MM.1S (cell line): ENCODE results near the gene IFNL3.

Source experiments
- DNase-seq: peaks from one replicate; pipeline ENCODE4 v3.0.0-alpha.2; 2015
- H2AFZ ChIP-seq: fragments of 300-600 bp; sonication (generic); 2 replicates; pipeline ENCODE4 v1.6.0; 2016; ENCODE audit warnings: antibody characterized with exemption, low read length
- H3F3A ChIP-seq: fragments of 300-600 bp; sonication (generic); 2 replicates; pipeline ENCODE4 v1.6.1; 2016; ENCODE audit warnings: mild to moderate bottlenecking, antibody characterized with exemption, low read length, moderate library complexity, mixed read lengths; ENCODE audit not compliant: insufficient read depth
- H3K27ac ChIP-seq: fragments of 300-600 bp; sonication (generic); 2 replicates; pipeline ENCODE4 v1.5.1; 2016; ENCODE audit warnings: mild to moderate bottlenecking, low read length
- H3K27me3 ChIP-seq: fragments of 300-600 bp; sonication (generic); replicated peaks from 2 replicates; pipeline ENCODE4 v1.6.0; 2016; ENCODE audit warnings: low read length; ENCODE audit not compliant: insufficient read depth
- H3K36me3 ChIP-seq: fragments of 300-600 bp; sonication (generic); replicated peaks from 2 replicates; pipeline ENCODE4 v1.6.1; 2016; ENCODE audit warnings: mild to moderate bottlenecking, low read length, mixed read lengths; ENCODE audit not compliant: insufficient read depth
- H3K4me1 ChIP-seq: fragments of 300-600 bp; sonication (generic); 2 replicates; pipeline ENCODE4 v1.6.1; 2016; ENCODE audit warnings: low read length, mixed read lengths
- H3K4me2 ChIP-seq: fragments of 300-600 bp; sonication (generic); 2 replicates; pipeline ENCODE4 v1.6.0; 2016; ENCODE audit warnings: low read depth, low read length
- H3K4me3 ChIP-seq: fragments of 300-600 bp; sonication (generic); 2 replicates; pipeline ENCODE4 v1.5.1; 2016; ENCODE audit warnings: low read length, mixed read lengths
- H3K79me2 ChIP-seq: fragments of 300-600 bp; sonication (generic); 2 replicates; pipeline ENCODE4 v1.6.1; 2016; ENCODE audit warnings: mixed run types, low read length, mixed read lengths
- H3K9ac ChIP-seq: fragments of 300-600 bp; sonication (generic); 2 replicates; pipeline ENCODE4 v1.6.1; 2016; ENCODE audit warnings: low read length, mixed read lengths
- H3K9me2 ChIP-seq: fragments of 300-600 bp; sonication (generic); replicated peaks from 2 replicates; pipeline ENCODE4 v1.6.1; 2016; ENCODE audit warnings: mild to moderate bottlenecking, low read length, mixed read lengths; ENCODE audit not compliant: insufficient read depth
- H3K9me3 ChIP-seq: fragments of 300-600 bp; sonication (generic); replicated peaks from 2 replicates; pipeline ENCODE4 v1.6.1; 2016; ENCODE audit warnings: mild to moderate bottlenecking, low read length, mixed read lengths; ENCODE audit not compliant: insufficient read depth
- H4K20me1 ChIP-seq: fragments of 300-600 bp; sonication (generic); 2 replicates; pipeline ENCODE4 v1.6.1; 2016; ENCODE audit warnings: mild to moderate bottlenecking, low read length, moderate library complexity, mixed read lengths; ENCODE audit not compliant: insufficient read depth
- EZH2 ChIP-seq: fragments of 300-600 bp; sonication (generic); optimal IDR thresholded peaks from 2 replicates; pipeline ENCODE3; 2017; ENCODE audit warnings: low read depth, mild to moderate bottlenecking, antibody characterized with exemption, low read length, mixed read lengths
- EZH2phosphoT487 ChIP-seq: fragments of 300-600 bp; sonication (generic); IDR thresholded peaks from 2 replicates; pipeline ENCODE4 v1.6.1; 2018; ENCODE audit warnings: antibody characterized with exemption, low read length
- TF ChIP-seq, protein P1 (sequence below): fragments of 300-600 bp; sonication (generic); IDR thresholded peaks from 2 replicates; pipeline ENCODE4 v1.5.1; 2016; ENCODE audit warnings: antibody characterized with exemption, low read length, mixed read lengths

IFNL3 gene

GRCh38 chr19:39265321-39265916 is 20.6 kb upstream of the IFNL3 start:
- TF ChIP-seq, protein P1, sequence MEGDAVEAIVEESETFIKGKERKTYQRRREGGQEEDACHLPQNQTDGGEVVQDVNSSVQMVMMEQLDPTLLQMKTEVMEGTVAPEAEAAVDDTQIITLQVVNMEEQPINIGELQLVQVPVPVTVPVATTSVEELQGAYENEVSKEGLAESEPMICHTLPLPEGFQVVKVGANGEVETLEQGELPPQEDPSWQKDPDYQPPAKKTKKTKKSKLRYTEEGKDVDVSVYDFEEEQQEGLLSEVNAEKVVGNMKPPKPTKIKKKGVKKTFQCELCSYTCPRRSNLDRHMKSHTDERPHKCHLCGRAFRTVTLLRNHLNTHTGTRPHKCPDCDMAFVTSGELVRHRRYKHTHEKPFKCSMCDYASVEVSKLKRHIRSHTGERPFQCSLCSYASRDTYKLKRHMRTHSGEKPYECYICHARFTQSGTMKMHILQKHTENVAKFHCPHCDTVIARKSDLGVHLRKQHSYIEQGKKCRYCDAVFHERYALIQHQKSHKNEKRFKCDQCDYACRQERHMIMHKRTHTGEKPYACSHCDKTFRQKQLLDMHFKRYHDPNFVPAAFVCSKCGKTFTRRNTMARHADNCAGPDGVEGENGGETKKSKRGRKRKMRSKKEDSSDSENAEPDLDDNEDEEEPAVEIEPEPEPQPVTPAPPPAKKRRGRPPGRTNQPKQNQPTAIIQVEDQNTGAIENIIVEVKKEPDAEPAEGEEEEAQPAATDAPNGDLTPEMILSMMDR = no peak
- TF ChIP-seq EZH2phosphoT487 (no peak), EZH2 (no peak)
- no peaks in the 10 kb centered on the region for H4K20me1 ChIP-seq
- no peak overlapping the region for H3K4me3 ChIP-seq
- H3K36me3 ChIP-seq = no peaks in the 10 kb centered on the region
- H3K9me2 ChIP-seq = no peaks in the 10 kb centered on the region
- no peak overlapping the region for H3K9ac ChIP-seq
- no peak overlapping the region for H3K27ac ChIP-seq
- no peaks in the 10 kb centered on the region for H3K9me3 ChIP-seq
- H2AFZ ChIP-seq = no peak overlapping the region
- H3F3A ChIP-seq = no peaks in the 10 kb centered on the region
- peaks cover 54% of the 10 kb centered on the region for H3K27me3 ChIP-seq
- no peak for DNase-seq
- no peaks in the 10 kb centered on the region for H3K4me1 ChIP-seq
- no peak overlapping the region for H3K4me2 ChIP-seq
- H3K79me2 ChIP-seq = no peaks in the 10 kb centered on the region

DNA sequence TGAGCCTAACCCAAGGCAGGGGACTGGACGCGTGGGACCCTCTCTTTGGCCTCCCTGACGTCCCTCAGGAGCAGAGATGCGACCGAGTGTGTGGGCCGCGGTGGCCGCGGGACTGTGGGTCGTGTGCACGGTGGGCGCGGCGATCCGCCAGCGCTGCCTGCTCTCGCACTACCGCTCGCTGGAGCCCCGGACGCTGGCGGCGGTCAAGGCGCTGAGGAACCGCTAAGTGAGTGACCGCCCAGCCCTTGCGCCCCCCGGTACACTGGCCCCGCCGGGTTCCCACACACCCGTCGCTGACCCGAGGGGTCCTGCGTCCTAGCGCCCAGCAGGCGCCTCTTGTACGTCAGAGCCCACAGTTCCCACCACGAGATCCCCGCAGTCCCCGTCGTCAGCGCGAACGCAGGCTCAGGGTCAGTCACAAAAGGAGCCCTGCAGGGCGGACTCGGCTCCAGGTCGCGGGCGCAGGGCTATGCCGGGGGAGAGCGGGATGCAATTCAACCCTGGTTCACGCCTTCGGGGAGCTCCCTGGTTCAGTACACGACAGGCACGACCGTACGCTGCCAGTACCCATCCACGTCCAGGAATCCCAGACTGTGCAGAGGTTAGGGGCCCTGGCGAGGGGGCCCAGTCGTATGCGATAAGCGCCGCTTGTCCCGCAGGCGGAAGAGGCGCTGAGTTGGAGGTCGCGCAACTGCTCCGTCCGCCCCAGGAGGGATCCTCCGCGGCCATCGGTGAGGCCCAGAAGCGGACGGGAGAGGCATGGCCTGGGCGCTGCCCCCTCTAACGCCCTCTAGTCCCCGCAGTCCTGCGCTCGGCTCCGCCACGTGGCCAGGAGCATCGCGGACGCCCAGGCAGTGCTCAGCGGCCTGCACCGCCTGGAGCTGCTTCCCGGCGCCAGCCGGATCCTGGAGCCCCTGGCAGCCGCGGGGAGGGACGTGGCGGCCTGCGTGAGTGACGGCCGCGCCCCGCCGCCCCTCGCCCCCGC is 19.8 kb upstream of the IFNL3 start:
- Histone ChIP-seq H3K36me3 (no peaks in the 10 kb centered on the region), H3K4me1 (no peaks in the 10 kb centered on the region), H3K4me2 (no peak overlapping the region), H3K4me3 (no peak overlapping the region), H3K27me3 (peaks cover 46% of the 10 kb centered on the region), H3K27ac (no peak overlapping the region), H3K9me3 (no peaks in the 10 kb centered on the region), H3K9me2 (no peaks in the 10 kb centered on the region), H2AFZ (no peak overlapping the region), H3K9ac (no peak overlapping the region), H3F3A (no peaks in the 10 kb centered on the region), H4K20me1 (no peaks in the 10 kb centered on the region), H3K79me2 (no peaks in the 10 kb centered on the region)
- no peak for TF ChIP-seq EZH2
- TF ChIP-seq, protein P1 = no peak
- TF ChIP-seq EZH2phosphoT487 = no peak
- no peak for DNase-seq

DNA sequence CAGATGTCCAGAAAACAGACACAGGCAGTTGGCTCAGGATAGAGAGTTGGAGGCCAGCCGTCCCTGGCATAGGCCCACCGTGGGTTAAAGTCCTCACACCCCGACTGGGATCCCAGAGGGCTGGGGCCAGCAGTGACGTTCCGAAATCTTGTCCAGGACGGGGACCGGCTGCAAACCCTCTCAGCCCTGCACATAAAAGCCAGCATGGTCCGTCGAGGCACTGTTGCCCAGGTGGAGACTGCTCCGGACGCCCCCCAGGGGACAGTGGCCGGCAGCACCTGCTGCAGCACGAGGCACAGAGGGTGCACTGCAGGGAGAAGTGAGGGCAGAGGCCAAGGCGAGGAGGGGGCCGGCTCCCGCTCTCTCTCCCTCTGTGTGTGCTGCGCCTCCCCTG is 19.1 kb upstream of the IFNL3 start:
- Histone ChIP-seq H3K9ac (no peak overlapping the region), H3K4me2 (no peak overlapping the region), H3K9me3 (no peaks in the 10 kb centered on the region), H3K79me2 (no peaks in the 10 kb centered on the region), H2AFZ (no peak overlapping the region), H3K27me3 (peaks cover 46% of the 10 kb centered on the region), H3K9me2 (no peaks in the 10 kb centered on the region), H4K20me1 (no peaks in the 10 kb centered on the region), H3K36me3 (no peaks in the 10 kb centered on the region), H3K4me3 (no peak overlapping the region), H3K4me1 (no peaks in the 10 kb centered on the region), H3K27ac (no peak overlapping the region), H3F3A (no peaks in the 10 kb centered on the region)
- DNase-seq = no peak
- TF ChIP-seq, protein P1 = no peak
- TF ChIP-seq EZH2 (no peak), EZH2phosphoT487 (no peak)
